NK-92 (cell line): ENCODE measurements around the gene DCBLD1.

Source experiments
- DNase-seq: peaks from one replicate; lab custom pipeline; 2025; ENCODE audit not compliant: unreplicated experiment; lab: John Stamatoyannopoulos, UW

Gene DCBLD1

DNA sequence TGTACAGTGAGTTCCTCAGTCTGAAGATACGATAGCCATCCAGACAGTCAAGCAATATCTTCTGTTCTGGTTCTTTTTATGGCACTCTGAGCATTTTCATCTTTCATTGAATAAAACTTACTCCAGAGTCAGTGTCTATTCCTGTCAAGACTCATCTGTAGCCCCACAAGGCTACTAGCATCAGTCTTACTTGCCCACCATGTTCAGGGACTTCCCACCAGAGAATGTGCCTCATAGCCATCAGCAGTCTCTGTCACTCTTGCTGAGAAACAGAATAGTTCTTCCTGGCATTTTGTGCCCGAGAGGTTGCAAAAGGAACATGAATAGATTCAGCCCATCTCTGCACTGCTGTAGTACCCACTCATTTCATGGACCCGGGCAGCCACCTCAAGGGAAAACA is 12.7 kb upstream of the DCBLD1 start:
- DNase-seq = no peak

GRCh38 chr6:117472667-117473066 is 9.8 kb upstream of the DCBLD1 start:
- DNase-seq = no peak

- DNase-seq = no peak
These were observed 9.1 kb upstream of the DCBLD1 start for GRCh38 chr6:117473401-117473800.

DNA sequence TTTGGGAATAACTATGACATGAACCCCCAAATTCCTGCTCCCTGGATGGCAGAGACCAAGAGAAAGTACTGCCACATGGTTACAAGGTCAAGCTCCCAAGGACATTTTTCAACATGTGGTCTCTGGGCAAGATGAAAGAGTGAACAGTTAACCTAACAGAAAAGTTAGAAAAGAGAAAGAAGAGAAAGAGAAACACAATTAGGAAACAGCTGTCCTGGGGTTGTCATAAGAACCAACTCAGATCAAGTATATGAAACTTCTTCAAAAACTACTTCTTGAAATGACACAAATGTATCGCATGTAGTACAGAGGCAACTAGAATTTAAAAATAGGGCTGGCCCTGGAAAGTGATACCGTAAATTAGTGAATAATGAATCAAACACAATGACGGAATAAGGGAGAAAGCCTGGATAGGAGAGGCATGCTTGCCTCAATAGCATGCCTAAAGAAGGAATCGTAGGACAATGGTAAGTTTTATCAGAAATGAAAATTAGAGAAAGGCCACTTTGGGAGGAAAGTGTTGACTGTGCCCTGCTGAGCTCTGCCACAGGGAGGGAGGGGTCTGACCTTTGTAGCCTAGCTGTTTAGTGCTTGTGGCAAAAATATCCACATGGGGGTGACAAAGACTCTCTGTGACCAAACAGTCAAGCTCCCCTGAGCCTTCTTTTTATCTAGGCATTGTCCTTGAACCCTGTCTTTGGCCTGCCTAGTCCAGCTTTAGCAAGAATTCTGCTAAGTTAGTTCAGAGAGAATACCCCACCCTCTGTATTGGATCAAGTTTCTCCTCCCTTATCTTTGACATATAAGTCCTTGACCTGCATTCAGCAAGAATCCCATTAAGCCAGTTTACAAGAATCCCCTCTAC is 4.3 kb upstream of the DCBLD1 start:
- DNase-seq = no peak

DNA sequence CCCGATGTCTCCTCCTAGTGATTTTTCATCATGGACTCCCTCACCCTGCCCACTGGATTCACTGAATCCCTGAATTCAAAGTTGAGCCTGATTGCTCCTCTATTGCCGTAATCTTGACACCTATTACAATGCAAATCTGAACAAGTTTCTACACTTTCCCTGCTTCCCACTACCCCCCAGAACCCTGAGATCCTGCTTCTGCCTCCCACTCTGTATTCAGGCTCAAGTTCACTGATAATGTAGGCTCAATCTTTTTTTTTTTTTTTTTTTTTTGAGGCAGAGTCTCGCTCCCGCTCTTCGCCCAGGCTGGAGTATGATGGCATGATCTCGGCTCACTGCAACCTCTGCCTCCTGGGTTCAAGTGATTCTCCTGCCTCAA is 3.6 kb upstream of the DCBLD1 start:
- DNase-seq = no peak

GRCh38 chr6:117480651-117481050 is 1.8 kb upstream of the DCBLD1 start:
- no peak for DNase-seq

- no peak for DNase-seq
These were observed 1.1 kb upstream of the DCBLD1 start for GRCh38 chr6:117481278-117481925.

DNA sequence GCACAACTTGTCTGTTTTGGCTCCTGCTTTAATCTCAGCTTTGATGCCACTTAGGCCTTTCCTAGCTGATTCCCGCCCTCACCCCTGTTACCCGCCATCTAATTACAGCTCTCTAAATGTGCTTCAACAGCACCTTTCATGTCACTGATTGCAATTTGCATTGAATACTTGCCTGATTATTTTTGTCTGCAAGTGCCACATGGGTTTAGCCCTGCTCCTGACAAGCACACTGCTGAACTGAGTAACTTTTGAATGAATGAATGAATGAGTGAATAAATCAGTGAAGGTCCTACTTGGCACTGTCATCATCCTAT is 591 bp upstream of the DCBLD1 start:
- DNase-seq = no peak

- DNase-seq = no peak
These were observed 650 bp downstream of the DCBLD1 start for GRCh38 chr6:117483004-117483644.

- no peak for DNase-seq
These were observed 1.2 kb downstream of the DCBLD1 start for GRCh38 chr6:117483645-117484016.

DNA sequence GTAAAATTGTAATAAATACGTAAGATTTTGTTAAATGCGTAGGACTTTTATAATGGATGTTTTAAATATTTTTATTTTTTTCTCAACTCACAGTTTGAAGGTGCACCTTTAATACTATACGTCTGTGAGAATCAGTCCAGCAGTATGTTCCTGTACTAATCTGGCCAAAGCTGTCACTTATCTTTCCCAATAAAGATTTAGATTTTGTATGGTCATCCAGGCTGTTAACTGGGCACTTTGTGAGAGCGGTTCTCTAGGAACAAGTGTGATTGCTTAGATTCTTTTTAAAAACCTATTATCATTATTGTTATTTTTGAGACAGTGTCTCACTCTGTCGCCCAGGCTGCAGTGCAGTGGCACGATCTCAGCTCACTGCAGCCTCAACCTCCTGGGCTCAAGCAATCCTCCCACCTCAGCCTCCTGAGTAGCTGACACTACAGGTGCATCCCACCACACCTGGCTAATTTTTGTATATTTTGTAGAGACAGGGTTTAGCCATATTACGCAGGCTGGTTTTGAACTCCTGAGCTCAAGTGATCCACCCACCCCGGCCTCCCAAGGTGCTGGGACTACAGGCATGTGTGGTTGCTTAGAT is 1.7 kb downstream of the DCBLD1 start:
- DNase-seq = no peak

- no peak for DNase-seq
These were observed 3.0 kb downstream of the DCBLD1 start for GRCh38 chr6:117485433-117485832.

DNA sequence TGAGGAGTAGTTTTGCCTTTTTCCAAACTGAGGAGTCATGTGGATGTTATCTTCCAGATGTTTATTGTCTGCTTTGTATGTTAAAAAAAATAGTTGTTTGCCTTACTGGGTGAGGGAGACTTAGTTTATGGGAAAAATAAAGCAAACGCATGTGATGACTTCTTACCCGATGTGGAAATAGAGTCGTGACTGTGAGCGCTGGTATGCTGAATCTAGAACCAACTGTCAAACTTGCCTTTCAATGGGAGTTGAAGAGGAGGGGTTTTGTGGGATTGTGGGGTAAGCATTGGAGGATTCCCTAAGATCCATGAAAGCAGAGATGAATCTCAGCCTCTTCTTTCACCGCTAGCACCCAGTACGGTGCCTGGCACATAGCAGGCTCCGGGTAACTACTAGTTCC is 5.3 kb downstream of the DCBLD1 start:
- no peak for DNase-seq

DNA sequence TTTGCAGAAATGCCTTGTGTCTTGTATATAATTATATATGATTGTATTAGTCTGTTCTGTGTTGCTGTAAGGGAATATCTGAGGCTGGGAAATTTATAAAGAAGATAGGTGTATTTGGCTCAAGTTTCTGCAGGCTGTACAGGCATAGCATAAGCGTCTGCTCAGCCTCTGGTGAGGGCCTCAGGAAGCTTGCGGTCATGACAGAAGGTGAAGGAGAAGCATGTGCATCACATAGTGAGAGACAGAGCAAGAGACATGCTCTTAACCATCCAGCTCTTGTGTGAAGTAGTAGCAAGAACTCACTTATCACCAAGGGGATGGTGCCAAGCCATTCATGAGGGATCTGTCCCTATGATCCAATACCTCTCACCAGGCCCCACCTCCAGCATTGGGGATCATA is 6.5 kb downstream of the DCBLD1 start:
- DNase-seq = no peak

DNA sequence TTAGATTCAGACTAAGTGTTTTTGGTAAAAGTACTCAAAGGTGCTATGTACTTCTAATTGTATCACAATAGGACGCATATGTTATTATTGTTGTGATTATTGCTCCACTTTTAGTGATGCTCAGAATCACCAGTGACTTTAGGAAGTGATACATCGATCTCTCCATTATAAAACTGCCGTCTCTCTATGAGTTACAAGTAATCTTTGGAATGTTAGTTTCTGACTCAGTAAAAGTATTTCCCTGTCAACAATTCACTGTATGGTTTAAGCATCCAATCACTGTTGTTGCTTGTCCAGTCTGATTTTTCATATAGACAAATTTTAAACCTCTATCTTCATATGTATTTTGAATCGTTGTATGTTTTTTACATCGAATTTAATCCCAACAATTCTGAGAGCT is 9.4 kb downstream of the DCBLD1 start:
- no peak for DNase-seq

DNA sequence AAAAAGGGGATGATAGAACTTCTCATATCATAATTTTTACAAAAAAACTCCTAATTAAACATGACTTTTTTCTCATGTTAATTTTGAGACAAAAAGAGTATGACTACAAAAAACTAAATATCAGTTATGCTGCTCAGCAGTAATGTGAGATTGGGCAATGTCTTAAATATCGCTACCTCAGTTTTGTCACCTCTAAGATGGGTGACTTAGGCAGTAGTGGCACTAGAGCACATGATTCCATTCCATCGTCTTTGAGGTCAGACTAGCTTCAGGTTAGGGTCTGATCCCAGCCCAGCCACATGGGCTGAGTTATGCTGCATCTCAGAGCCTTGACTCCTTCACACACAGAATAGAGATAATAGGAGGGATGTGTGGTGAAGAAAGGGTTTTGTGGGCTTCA is 11.0 kb downstream of the DCBLD1 start:
- DNase-seq = no peak

GRCh38 chr6:117494283-117494682 is 11.8 kb downstream of the DCBLD1 start:
- DNase-seq = no peak

DNA sequence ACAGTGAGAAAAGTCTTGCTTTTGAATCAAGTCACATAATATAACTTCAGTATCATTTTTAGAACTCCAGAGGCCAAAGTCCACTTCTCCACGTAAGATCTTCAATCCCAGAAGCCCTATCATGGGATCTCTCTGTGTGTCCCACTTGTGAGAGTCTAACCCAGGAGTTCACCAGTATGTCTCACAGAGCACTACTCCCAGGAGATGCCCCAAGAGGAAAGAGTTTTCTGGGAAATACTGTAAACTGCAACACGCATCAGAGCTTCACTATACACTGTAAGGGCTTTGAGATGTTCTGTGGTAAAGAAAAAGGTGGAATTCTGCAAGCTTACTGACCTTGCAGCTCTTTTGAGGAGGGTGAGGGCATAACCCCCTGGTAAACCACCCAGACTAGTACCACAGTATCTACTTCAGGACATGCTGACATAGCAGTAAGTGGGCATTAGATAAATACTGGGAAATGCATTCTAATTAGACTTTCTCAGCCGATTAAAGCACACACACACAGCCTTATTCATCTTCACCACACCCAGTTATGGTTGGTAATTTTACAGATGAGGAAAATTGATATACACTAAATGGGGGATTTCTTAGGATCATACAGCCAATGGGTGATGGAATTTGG is 12.3 kb downstream of the DCBLD1 start:
- DNase-seq = no peak

DNA sequence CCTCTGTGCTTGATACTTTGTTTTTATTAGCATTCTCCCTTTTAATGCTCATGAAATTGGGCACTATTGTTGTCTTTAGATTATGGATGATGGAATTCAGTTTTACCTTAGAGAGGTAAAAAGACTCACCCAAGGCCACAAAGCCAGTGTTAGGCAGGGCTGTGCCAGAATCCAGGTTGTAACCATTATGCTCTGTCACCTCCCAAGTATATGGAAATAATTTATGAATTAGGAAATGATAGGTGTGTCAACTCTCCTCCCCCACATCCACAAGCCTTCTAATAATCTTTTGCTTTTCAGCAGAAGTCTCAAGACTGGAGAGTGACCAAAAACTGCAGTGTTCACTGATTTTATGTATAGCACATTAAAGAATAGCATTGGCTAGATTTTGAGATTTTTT is 13.0 kb downstream of the DCBLD1 start:
- no peak for DNase-seq

DNA sequence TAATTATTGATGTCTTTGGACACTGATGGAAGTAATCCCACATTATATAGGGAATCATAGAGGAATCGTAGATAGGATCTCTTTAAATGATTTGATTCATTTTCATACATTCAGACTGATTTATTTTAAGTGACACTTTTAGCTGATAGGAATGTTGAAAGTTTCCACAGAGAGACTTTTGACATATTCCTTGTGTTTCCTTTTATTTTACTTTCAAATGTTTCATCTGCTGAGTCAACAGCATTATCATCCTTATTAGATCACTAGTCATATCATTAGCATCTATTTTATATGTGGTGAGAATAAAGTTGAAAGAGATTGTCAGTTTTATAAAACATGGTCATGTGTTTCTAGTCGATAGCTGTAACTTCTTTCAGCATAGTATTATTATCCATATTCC is 13.4 kb downstream of the DCBLD1 start:
- no peak for DNase-seq

- DNase-seq = no peak
These were observed 14.0 kb downstream of the DCBLD1 start for GRCh38 chr6:117496383-117496990.
